ENCODE results near the gene RPS19.

The RPS19 gene

DNA sequence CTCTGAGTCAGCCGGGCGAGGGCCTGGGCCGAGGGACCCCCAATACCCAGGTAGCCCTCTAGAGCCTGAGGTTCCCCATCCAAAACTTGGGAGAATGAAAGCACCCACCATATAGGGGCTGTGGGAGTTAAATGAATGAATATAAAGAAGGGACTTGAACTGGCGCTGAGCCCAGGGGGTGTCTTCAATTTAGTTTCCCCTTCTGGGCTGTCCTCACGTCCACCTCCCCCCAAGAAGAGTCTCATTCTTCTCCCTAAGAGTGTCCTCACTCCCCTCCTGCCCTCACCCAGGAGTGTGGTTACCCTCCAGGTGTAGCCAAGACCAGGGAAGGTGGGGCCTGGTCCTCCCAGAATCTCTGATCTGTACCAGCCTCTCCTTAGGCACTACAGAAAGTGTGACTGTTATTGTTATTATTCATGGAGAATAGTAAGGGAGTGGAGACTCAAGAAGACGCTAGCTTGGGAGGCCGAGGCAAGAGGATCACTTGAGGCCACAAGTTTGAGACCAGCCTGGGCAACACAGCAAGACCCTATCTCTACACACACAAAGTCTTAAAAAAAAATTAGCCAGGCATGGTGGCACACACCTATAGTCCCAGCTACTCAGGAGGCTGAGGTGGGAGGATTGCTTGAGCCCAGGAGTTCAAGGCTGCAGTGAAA, 19.7 kb downstream of the RPS19 start:
- FAIRE-seq: no peak

GRCh38 chr19:41880329-41880708, 20.3 kb downstream of the RPS19 start:
- FAIRE-seq: no peak

DNA sequence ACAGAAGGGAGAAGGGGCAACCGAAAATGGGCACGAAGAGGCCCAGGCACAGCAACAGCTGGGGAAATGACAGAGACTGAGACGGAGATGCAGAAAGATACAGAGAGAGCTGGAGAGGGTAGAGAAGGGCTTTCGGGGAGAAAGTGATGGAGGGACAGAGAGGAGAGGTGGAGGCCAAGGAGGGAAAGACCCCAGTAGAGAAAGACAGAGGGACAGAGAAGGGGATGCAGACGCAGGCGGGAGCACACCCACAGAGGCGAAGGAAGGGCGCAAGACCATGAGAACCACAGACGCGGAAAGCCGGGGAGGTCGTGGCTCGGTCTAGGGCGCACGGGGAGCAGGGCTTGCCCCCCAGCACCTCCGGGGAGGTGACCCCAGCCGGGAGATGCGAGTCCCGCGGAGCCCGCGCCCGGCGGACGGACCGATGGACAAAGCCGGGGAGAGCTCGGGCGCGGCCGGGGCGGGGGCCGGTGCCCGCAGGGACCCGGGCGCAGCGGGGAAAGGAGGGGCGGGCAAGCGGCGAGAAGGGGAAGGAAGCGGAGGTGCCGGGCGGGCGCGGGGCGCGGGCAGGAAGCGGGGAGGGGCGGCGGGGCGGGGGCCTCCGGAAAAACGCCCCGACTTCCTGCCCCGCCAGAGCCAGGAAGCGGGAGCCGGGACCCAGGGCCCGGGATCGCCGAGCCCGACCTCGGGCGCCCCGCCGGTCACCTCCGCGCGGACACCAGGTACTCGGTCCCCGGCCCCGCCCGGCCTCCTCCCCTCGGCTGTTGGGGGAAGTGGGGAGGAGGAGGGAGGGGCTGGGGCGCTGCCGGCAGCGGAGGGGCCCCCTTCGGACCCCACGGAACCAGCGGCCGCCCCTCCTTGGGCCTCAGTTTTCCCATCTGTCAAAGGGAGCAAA, 22.8 kb downstream of the RPS19 start, which contains the start of gene ARHGEF1:
ARHGEF1 (plus strand) TSS at position 617 of the 895 bp plus-strand sequence. CDS start 4,899 bp downstream, outside the sequence.
- no peak for FAIRE-seq

DNA sequence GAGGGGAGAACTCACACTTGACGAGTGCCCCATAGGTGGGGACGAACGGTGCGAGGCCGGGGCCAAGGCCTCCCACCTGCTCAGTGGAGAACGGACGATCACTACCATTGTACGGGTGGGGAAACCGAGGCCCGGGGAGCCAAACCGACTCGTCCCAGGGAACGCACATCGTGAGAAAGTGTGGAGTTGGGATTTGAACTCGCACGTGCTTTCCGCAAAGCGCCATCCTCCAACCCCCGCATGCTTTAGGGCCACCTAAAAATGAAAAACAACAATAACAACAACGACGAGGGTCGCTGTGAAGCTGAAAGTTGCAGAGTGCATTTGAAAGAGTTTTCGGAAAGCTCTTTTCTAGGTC, 23.4 kb downstream of the RPS19 start:
- FAIRE-seq: no peak

DNA sequence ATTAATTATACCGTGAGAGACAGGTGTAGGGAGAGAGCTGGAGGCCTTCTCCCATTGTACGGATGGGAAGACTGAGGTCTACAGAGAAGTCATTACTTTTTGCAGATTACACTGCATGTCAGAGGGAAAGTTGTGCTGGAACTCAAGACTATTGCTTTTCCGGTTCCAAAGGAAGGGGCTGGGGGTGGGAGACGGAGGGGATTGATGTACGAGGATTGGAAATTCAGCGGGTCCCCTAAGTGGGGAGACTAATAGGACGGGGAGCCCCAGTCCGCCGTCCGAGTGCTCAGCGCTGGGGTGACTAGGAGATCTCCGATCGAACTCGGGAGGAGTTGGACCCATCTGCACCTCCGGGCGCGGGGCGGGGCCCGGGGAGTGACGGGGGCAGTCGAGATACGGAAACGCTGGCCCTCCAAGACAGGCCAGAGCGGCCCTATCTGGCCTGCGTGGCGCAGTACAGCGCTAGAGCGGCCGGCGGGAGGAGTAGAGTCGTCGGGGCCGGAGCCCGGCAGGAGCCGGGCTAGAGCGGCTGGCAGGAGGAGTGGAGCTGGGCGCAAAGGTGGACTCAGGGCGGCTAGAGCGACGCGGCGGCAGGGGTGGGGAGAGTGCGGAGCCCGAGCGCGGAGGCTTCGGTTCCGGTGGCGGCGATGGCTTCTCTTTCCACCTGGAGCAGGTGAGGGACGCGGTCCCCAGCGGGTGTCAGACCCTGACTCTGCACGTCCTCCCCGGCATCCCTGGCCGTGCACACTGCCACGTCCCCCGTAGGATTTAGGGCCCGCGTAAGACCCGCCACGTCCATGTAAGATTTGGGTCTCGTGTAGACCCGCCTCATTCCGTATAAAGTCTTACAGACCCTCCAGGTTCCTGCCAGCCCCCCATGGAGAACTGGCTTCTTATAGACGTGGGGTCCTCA, 24.0 kb downstream of the RPS19 start:
- FAIRE-seq: no peak

DNA sequence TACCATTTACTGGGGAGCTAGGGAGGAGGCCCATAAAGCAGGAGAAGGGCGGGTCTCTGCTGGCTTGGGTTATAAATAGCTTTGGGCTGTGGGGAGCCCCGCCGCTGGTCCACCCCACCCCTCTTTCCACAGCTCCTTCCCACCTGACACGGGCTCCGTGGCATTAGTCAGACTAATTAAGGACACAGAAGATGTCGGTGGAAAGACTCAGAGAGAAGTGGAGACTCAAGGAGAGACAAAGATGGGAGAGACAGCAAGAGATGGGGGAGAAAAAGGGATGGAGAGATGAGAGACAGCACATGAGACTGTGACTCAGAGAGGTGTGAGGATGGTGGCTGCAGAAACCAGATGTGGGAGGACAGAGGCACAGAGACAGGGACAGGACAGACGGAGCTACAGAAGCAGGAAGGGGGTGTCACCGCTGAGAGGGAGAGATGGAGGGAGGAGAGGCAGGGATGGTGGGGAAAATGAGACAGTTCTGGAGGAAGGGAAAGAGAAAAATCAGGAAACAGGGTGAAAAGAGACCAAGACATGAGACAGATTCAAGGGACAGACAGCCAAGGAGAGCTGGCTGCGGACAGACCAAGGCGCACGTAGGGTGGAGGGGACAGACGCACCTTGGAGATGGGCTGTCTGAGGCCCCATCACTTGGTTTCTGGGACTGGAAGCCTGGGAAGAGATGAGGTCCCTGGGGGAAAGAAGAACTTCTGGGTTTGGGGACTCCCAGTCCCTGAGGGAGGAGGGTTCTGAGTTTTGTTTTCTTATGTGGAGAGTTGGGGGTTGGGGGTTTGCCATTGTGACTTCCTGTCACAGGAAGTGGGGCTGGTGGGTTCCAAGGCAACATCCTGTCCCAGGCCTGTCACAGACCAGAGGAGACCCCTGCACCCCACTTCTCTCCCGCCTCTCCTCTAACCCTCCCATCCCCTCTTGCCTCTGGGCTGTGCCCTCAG, 27.0 kb downstream of the RPS19 start:
- no peak for FAIRE-seq

- FAIRE-seq: no peak
These were observed 27.8 kb downstream of the RPS19 start for GRCh38 chr19:41887711-41888382.

DNA sequence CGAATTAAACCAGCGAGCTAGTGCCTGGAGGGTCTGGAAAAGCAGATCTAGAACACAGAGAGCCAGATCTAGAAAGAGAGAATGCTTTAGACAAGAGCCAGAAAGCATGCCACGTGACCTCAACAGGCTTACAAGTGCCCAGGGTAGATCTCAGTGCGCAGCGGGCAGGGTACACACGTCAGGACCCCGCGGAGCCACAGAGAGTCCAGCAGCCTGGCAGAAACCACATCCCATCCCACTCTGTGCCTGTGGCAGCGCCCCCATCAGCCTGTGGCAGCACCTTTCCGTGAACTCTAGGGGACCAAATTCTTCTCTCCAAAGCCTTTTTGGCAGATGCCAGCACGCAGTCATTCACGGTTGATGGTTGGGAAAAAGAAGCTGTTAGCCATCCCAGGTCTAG, 28.9 kb downstream of the RPS19 start:
- FAIRE-seq: no peak

DNA sequence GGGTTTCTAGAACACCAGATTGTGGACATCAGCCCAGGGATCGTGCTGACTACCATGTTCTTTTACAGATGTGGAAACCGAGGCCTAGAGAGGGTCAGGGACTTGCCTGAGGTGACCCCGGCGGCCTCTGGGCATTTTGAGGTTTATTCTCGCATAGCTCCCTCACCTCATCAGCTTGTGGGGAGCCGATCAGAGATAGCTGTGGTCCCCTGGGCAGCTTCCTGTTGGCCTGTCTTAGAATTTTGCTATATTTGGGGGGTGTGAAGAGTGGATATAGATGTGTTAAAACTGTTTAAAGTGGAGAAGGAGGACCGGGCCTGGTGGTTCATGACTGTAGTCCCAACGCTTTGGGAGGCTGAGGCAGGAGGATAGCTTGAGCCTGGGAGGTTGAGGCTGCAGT, 29.8 kb downstream of the RPS19 start:
- FAIRE-seq: no peak

GRCh38 chr19:41890936-41891335, 30.9 kb downstream of the RPS19 start:
- FAIRE-seq: no peak

- FAIRE-seq: no peak
These were observed 32.3 kb downstream of the RPS19 start for GRCh38 chr19:41892173-41892902.

- FAIRE-seq: no peak
These were observed 33.8 kb downstream of the RPS19 start for GRCh38 chr19:41893899-41894298.

DNA sequence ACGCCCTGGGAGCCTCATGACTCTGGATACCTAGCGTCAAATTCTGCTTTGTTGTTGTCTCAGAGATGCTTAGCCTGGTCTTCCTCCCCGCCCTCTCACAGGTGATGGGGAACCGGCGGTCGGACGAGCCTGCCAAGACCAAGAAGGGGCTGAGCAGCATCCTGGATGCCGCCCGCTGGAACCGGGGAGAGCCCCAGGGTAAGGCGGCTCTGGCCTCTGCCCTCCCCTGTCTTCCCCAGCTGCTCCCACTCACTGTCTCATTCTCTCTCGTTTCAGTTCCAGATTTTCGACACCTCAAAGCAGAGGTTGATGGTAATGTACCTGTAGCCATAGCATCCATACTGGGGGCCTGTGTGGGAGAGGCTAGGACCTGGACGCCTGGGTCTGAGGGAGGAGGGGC, 34.3 kb downstream of the RPS19 start:
- no peak for FAIRE-seq

- no peak for FAIRE-seq
These were observed 35.9 kb downstream of the RPS19 start for GRCh38 chr19:41895745-41896580.

DNA sequence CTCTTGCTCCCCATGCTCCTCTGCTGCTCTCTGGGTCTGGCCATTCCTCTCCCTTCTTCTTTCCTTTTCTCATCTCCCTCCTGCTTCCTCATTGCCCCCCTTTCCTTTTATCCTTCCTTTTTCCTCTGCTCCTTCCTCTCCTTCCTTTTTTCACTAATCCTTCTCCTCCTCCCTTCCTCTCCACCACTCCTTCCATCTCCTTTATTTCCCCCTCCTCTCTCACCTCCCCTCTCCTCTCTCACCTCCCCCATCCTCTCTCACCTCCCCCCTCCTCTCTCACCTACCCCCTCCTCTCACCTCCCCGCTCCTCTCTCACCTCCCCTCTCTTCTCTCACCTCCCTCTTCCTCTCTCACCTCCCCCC, 36.5 kb downstream of the RPS19 start:
- FAIRE-seq: no peak

- no peak for FAIRE-seq
These were observed 37.1 kb downstream of the RPS19 start for GRCh38 chr19:41897181-41897580.

DNA sequence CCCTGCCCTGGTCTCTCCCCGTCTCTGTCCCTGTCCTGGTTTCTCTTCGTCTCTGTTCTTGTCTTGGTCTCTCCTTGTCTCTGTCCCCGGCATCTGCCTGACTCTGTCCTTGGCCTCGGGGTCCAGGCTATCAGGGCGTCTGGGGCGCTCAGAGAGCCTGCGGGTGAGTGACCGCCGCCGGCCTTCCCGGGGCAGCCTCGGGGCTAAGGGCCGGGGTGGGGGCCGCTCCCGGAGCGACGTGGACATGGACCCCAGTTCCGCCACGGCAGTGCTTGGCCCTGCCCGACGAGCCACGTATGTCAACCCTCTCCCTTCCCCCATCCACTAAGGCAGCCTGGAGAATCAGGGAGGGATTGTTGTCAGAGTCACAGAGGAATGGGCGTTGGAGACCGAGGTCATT, 37.8 kb downstream of the RPS19 start:
- FAIRE-seq: no peak

DNA sequence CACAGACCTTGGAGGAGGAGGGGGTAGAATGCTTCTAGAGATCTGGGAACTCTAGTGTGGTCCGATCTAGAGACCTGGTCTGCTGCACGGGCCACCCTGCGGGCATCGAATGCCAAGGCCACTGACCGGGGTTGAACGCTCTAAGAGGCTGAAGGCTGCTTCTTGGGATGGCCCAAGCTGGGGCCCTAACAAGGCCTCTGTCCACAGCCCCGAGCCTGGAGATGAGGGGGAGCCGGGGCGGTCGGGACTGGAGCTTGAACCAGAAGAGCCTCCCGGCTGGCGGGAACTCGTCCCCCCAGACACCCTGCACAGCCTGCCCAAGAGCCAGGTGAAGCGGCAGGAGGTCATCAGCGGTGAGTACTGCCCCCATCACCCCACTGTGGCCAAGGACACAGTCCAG, 38.2 kb downstream of the RPS19 start:
- no peak for FAIRE-seq

- FAIRE-seq: no peak
These were observed 41.8 kb downstream of the RPS19 start for GRCh38 chr19:41901707-41902360.
